HPDE6-E6E7 (cell line): ENCODE results near the gene CXCR2.
A peak's percentile ranks its signal among the peaks of the same experiment; 100 is the strongest.
"Not testable (repeated sequence)": the region's sequence is repeated elsewhere in the genome, so short reads cannot be mapped to it uniquely, and the experiment has no call there.

Source experiments
- DNase-seq: peaks from one replicate; pipeline ENCODE4 v3.0.0; 2011; ENCODE audit warnings: missing footprints; ENCODE audit errors: extremely low spot score

The CXCR2 gene

DNA sequence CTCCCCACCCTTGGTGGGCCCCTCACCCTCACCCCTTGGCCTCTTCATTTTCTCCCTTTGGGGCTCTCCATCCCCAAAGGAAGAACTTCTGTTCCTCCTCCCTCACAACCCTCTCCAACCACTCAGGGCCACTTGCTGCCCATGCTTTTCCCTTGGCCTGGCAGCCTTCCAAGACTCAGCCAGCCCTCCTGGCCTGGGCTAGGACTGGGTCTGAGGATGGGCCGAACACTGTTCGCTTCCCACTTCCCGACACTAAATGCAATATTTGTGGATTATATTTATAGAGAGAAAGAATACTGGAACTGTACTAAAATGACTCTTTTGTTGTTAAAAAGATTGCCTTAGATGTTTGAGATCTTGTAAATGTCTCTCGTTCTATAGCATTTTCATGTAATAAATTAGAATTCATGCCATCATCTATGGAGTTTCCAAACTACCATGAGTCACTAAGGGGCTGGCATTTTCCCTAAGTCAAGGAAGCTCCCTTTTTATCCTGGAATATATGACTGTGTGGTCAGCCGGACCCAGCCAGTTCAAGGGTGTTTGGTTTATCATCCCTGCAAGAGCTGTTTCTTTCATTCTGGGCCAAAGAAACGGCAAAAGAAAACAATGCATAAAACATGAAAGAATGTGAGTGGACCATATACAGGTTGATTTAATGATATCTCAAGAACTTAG lies 3.8 kb downstream of the CXCR2 start:
- no peak for DNase-seq

DNA sequence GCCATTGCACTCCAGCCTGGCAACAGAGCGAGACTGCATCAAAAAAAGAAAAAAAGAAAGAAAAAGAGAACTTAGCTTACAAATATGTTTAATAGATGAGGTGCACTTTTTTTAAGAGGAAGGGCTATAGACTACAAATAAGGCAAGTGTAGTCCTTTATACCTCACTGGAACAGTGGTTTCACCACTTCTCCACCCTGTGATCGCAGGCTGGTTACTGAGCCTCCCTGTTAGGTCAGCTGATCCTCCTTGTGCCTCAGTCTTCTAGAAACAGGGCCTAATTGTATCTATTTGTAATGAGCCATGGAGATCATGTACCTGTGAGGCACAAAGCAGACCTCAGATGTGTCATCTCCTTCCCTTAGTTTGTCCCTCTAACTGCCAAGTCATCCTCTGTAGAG lies 4.5 kb downstream of the CXCR2 start:
- no peak for DNase-seq

DNA sequence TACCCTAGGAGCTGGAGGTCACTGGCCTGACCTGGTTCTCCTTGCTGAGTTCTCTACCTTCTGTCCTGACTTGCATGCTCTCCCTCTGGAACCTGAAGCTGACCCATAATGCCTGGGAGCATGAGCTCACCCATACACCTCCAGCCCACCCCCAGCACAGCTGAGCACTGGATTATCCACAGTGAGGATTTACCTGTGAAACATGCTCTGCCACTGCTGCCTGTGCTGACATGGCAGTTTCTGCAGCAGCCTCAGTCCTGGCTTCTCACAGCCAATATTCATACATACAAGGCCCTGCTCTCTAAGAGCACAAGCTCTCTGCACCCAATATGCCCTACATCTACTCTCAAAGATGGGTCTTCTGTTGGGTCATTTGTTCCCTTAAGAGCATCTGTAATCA lies 5.0 kb downstream of the CXCR2 start:
- DNase-seq, result no peak

DNA sequence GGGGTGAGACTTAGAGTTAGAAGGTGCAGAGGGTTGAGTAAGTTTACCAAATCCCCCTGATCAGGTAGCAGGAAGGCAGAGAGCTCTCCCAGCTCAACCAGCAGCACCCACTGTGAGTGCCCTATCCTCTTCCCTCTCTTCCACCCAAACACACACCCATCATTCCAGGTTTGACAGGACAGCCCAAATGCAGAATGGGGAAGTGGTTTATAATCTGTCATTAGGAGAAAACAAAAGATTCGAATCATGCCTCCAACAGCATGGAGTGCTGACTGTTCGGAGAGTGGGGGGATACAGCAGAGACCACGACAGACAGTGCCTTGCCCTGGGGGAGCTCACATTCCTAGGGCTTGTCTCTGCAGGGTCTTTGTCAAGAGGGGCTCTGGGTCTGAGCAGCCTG lies 11.7 kb downstream of the CXCR2 start:
- DNase-seq, result no peak

DNA sequence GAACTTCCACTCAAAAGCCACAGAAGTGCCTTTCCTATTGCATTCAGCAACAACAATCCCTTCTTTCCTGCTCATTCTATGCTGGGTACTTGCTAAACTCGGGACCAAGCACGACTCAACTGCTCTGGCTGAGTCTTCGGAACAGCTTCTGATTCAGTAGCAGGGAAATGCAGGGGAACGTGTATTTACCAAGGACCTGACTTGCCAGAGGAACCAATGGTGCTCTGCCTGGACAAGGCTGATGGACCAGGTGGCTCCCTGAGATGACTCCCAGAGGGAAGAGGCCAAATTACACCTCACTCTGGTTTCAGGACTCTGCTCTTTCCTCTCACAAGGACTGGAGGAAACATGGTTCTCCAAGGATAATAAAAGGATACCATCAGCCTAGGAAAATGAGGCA lies 12.2 kb downstream of the CXCR2 start:
- DNase-seq, result no peak

DNA sequence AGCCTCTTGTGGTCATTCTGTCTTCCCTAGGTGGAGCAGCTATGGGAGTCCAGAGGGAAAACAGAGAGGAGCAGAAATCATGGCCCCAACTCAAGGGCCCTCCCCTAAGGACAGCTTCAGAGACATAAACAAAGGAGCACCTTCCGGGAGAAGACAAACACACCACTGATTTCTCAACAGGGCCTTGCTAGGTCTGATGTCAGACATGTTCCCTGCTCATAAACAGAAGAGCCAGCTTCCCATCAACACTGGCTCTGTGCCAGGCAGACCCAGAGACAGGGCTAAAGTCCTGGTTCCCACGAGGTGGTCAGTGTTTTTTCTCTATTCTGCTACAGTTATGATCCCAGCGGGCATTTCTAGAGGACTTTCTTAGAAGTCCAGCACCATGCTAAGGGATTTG lies 19.3 kb downstream of the CXCR2 start:
- no peak for DNase-seq

DNA sequence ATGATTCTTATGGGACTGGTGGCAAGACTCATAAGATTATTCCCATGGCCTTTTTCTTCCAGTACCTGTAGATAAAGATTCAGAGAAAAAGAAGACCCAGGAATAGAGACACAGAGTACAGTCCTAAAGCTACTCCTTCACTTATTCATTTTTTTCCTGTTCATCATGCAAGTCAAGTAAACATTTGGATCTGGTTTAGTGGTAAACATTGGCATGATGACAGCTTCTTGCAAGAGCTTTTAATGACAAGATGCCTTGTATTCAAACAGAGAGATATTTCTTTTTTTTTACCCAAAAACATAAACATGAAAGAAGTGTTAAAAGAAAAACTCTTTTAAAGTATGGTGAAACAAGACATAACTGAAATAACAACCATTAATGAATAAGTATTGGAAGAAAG lies 20.2 kb downstream of the CXCR2 start:
- DNase-seq, result no peak

DNA sequence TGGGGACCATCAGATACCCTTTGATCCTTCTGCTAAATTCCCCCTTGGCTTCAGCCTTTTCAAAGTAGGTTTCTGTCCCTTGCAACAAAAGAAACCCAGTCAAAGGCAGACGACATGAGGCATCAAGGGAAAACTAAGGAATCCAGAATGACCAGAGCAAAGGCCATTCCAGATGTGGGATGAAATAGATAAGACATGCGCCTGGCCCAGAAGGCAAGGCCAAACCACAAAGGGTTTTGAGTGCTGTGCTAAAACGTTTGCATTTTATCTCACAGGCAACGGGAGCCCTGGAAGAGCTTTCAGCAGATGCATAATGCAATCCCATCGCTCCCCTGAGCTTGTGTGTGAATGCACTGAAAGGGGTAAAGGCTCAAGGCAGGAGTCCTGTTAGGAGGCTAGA lies 23.3 kb downstream of the CXCR2 start:
- no peak for DNase-seq

DNA sequence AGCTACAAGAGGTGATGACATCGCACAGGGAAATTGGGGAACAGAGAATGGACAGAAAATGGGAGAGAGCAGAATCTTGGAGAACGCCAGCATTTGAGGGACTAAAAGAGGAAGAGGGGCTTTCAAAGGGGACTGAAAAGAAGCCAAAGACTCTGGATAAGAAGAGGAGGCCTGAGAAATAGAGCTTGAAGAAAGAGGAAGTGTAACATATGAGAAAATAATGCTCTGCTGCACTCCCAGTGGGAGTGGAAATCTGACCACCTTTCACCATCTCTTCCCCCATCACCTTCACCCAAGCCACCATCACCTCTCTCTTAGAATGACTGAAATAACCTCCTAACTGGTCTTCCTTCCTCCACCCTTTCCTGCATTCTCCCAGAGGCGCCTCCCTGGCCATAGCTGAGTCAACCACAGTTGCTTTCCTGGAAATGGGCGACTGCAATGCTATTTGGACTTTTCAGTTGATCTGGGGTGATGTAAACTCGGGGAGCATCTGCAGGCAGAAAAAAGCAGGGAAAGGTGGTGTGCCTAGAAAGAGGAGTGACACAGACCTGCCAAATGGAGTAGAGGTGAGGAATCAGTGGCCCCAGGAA lies 24.1 kb downstream of the CXCR2 start:
- no peak for DNase-seq

DNA sequence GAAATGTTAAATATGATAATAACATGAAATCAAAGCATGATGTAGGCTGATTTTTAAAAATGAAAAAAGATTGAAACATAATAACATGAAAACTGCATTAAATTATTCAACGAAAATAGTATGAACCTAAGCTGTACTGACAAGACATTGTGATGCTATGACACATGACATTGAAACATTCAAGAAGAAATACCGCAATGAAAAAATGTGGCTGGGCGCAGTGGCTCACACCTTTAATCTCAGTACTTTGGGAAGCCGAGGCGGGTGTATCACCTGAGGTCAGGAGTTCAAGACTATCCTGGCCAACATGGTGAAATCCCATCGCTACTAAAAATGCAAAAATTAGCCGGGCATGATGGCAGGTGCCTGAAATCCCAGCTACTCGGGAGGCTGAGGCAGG lies 26.3 kb downstream of the CXCR2 start:
- peak; percentile 36 for DNase-seq

DNA sequence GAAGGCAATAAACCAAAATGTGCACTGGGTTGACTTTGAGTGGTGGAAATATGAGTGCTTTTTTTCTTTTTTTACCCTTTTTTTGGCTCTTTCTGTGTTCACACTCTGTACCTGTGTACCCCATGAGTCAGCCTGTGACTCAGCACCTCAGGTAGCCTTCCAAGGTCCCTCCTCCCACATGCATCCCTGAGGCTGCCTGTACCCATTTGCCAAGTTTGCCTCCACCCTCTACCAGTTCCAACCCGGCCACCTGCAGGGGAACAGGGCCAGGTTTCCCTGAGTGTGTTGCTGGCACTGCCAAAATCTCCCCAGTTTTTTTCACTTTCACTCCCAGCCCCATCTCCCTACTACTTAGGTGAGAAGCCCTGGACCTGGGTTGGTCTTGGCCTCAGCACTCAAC lies 26.9 kb downstream of the CXCR2 start:
- peak; percentile 88 for DNase-seq

DNA sequence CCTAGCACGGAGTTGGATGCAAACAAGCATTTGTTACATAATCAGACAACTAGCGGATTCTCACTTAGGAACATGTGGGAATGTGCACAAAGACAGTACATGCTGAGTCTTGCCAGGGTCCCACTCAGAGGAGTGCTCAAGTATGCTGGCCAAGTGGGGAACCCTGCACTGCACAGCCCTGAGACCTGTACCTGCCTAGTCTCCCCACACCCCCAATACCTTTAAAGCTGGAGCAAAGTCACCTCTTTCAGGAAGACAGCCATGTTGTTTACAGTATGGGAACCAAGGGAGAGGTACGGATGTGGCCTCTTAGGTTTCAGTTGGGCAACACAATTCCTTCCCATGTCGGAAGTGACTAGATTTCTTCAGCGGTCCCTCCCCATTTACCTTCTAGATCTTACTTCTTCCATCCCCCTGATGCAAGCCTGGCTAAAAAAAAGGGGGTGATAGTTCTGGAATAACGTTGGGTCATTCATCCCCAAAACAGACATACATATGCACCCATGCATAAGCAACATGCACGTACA lies 30.2 kb downstream of the CXCR2 start:
- DNase-seq, result no peak

DNA sequence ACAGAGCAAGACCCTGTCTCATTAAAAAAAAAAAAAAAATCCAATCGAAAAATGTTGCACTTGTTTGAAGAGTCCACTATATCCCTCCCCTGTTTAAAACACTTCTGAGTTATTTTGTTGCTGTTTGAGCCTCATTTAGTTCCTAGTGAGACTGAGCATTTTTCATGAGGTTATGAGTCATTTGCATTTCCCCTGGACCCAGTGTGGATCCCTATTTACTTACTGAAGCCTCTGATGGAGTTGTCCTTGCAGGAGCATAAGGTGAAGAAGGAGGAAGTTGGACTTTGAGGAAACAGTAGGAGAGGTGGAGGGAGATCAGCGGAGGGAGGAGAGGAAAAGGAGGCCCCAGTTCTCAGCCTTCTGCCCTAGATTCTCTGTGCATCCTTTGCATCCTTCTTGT lies 35.8 kb downstream of the CXCR2 start:
- DNase-seq, result no peak

DNA sequence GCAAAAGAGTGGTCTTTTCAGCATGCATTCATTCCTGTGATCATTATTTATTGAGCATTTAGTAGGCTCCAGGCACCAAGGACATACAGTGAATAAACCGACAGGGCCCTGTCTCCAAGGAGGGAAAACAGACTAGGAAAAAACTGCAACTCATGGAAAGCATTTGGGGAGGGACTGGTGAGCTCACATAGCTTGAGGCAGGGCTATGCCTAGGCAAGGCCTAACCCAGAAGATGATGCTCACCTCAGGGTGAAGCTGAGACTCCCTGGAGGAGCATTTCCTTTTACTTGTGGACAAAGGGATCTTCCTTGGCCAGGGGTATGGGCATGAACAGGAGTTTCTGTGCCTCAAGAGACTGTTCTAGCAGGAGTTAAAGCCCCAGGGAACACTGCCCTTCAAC lies 37.0 kb downstream of the CXCR2 start:
- DNase-seq, result no peak

DNA sequence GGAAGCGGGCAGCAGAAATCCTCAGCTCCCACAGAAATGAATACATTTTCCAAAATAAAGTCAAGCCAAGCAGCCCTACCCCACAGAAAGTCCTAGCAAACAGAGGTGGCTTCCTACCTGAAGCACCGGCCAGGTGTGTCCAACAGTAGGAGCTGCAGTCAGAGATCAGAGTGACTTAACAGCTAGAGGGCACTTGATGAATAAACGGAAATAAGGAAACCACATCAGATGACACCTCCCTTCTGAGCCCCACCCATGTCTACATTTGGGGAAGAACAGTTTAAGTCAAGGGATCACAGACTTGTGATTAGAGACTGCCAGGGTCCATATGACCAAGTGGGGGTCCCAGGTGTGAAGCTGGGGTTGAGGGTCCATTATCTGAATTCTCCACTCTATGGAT lies 41.0 kb downstream of the CXCR2 start, which contains the start of gene CXCR1:
Gene CXCR1, minus strand, starts transcription at position 172 of the 400 bp plus-strand sequence. CDS start 1,751 bp downstream, outside the sequence.
- DNase-seq, result peak; percentile 50

DNA sequence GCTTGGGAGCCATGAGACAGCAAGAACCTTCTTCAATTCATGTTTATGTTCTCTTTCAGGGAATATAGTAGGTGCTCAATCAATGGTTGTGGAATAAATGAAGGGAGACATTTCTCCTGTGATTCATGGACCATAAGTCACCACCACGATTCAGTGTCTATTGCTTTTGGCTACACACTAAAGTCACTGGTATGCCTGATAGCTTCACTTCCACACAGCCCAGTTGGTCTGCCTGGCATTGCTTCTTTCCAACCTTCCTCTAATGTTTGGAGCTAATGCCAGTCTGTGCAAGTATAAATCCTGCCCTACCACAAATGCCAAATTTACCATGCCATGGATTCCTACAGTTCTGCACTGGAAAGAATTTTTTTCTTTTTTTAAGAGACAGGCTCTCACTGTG lies 42.2 kb downstream of the CXCR2 start:
- no peak for DNase-seq

DNA sequence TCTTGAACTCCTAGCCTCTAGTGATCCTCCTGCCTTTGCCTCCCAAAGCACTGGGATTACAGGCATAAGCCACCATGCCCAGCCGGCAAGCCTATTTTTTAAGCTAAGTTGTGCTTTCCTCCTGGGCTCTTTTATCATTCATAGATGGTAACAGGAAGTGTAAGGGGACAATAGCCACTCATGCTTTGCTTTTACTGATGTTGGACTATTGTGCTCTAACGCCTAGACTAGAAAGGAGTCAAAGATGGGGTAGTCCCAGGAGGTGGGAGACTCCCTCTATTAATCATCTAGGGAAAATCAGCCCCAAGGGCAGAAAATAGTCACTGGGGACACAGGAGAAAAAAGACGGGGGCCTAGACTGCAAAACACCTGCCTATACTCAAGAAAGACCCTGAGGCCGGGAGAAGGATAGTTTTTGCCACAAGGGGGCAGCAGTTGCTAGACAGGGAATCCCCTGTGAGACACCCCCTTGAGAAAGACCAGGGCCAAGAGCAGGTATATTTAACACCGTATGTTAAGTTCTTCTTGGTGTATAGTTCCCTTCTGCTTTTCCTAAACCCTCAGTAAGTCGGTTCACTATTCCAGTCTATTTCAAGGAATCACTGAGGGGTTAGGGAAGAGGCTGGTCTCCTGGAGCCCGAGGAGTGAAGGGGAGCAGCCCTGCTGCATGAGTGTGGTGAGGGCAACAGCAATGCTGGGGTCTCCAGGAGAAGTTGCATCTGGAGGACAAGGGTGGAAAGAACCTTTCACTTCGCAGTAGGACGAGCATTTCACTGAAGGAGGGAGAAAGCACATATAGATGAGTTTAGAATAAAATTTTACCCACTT lies 43.0 kb downstream of the CXCR2 start:
- DNase-seq, result peak; percentile 40

DNA sequence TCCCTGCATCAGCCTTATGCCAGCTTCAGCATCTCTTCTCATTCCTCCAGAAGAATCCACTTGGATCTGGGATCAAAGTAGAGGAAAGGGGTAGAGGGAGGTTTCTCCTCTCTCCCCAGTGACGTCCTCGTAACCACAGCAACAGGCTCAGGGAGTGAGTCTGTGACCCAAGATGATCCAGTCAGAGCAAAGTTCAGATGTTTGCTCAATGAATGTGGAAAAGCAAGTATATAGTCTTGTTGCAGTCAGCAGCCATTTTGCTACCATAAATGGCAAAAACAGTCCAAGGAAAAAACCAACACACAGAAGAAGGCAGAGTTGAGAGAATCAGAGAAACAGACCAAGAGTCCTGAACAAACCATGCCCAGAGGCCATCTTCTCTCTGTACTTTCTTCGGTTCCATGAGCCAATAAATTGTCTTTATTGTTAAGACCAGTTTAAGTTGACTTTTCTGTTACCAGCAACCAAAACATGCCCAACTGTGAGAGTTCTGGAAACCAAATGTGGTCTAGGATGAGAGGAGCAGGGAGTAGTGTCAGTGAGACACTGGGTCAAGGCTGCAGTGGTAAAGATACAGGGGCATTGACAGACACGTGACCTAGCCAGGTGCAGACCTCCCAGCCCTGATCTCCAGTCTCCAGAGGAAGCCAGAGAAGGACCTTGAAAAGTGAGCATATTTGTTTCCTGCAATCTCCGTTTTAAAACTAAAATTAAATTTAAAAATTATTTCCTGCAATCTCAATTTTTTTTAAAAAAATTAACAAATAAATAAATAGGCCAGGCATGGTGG lies 44.1 kb downstream of the CXCR2 start:
- DNase-seq, result no peak

DNA sequence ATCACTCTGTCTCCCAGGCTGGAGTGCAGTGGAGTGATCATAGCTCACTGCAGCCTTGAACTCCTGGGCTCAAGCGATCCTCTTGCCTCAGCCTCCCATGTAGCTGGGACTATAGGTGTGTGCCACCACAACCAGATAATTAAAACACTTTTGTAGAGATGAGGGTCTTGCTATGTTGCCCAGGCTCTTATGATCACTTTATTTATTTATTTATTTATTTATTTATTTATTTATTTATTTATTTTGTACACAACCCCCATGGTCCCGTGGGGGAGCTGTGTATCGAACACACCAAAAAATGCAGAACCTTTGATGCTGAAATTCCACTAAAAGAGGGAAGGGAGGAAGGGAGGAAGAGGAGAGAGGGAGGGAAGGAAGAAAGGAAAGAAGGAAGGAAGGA lies 45.9 kb downstream of the CXCR2 start:
- DNase-seq, result not testable (repeated sequence)

DNA sequence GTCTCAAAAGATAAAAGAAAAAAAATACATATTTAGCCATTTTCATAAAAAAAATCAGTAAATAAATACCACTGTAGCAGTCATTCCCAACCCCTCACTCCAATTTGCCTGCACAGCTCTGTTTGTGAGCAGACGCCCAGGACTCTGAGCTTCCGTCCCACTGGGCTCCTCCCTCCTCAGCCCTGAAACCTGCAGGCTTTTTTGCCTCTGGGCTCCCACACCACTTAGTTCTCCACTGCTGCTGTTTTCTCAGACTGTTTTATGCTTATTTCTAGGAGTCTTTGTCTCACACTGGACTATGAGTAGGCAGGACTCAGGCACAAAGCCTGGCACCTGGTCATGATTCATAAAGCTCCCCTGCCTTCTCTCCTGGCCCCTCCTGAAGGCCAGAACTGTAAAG lies 47.0 kb downstream of the CXCR2 start:
- no peak for DNase-seq

DNA sequence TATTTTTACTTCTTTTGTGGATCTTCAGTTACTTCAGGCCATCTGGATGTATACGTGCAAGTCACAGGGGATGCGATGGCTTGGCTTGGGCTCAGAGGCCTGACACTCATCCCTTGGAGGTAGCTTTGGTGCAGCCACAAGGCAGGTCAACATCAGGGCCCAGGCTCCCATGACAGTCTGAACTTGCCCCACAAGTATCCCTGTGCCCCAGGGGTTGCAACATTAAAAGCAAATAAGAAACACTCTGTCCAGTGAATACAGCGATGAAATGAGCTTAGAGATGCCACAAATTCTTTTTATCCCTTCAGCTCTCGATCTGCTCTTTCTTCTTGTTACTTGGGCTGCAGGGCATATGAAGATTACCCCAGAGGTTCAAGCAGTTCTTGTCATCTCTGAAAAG lies 54.0 kb downstream of the CXCR2 start:
- DNase-seq, result no peak
